Gastroesophageal sphincter (tissue), 3 donors: Measurements from ENCODE around the gene SMIM10L2A.

Source experiments
- CTCF ChIP-seq, 4 experiments: fragments of 200-600 bp in 2 of 4; fragments of 450-650 bp in 2 of 4; sonication (generic) in 1 of 4; IDR thresholded peaks; one replicate each; pipeline ENCODE4 v1.5.1; 2017 to 2019; ENCODE audit warnings: antibody characterized with exemption in 4 of 4, mild to moderate bottlenecking in 2 of 4, moderate library complexity in 2 of 4
- EP300 ChIP-seq: sonication (generic); formaldehyde crosslinking; IDR thresholded peaks from one replicate; pipeline ENCODE4 v1.6.1; 2017; ENCODE audit warnings: antibody characterized with exemption, mild to moderate bottlenecking
- POLR2A ChIP-seq, 2 donors: fragments of 450-650 bp; IDR thresholded peaks; one replicate each; pipeline ENCODE4 v1.6.1; 2017; ENCODE audit warnings: antibody characterized with exemption in 2 of 2, mild to moderate bottlenecking in 2 of 2, moderate library complexity in 1 of 2
- POLR2AphosphoS5 ChIP-seq: sonication (generic); formaldehyde crosslinking; IDR thresholded peaks from one replicate; pipeline ENCODE4 v1.6.1; 2017; ENCODE audit warnings: antibody characterized with exemption

DNA sequence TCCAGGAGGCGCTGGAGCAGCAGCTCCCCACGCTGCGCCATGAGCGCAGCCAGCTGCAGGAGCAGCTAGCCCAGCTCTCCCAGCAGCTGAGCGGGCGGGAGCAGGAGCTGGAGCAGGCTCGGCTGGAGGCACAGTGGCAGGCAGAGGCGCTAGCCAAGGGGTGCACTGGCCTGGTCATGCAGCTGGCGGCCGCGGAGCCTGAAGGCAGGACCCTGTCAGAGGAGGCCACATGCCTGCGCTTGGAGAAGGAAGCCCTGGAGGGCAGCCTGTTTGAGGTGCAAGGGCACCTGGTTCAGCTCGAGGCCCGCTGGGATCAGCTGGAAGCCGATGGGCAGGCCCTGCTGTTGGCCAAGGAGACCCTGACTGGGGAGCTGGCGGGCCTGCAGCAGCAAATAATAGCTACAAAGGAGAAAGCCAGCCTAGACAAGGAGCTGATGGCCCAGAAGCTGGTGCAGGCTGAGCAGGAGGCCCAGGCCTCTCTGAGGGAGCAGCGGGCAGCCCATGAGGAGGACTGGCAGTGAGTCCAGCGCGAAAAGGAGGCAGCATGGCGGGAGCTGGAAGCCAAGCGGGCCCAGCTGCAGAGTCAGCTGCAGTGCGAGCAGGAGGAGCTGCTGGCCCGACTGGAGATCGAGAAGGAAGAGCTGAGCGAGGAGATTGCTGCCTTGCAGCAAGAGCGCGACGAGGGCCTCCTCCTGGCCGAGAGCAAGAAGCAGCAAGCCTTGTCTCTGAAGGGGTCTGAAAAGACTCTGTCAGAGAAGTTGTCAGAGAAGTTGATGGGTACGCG, 13.6 kb downstream of the SMIM10L2A start:
- TF ChIP-seq CTCF (IDR thresholded peaks at IDR 0.05) (no peak), EP300 (no peak), POLR2AphosphoS5 (no peak), POLR2A (IDR thresholded peaks at IDR 0.05) (no peak)
